Activated effector memory CD4-positive, alpha-beta T cell treated with Interleukin-2 at 50 U/mL for 16 hours (primary cell): Measurements from ENCODE around the gene STRIT1.
"Not testable (repeated sequence)": the region's sequence is repeated elsewhere in the genome, so short reads cannot be mapped to it uniquely, and the experiment has no call there.

Source experiments
- DNase-seq: peaks from one replicate; pipeline ENCODE4 v3.0.0-alpha.2; 2020

The STRIT1 gene

GRCh38 chr3:155262855-155263254, 30.6 kb downstream of the STRIT1 start:
- not testable (repeated sequence) for DNase-seq

- DNase-seq: no peak
Measured at GRCh38 chr3:155262295-155262694, 31.2 kb downstream of the STRIT1 start.

DNA sequence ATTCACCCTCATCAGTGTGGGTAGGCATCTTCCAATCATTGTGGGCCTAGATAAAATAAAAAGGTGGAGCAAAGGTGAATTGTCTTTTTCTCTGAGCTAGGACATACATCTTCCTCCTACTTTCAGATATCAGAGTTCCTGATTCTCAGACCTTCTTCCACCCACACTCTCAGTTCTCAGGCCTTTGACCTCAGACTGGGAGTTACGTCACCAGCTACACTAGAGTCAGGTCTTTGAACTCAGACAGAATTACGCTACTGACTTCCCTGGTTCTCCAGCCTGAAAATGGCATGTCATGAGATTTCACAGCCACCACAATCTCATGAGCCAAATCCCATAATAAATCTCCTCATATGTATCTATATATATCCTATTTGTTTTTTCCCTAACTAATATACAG, 39.0 kb downstream of the STRIT1 start:
- DNase-seq: no peak

- DNase-seq: no peak
Measured at GRCh38 chr3:155252535-155252934, 40.9 kb downstream of the STRIT1 start.

DNA sequence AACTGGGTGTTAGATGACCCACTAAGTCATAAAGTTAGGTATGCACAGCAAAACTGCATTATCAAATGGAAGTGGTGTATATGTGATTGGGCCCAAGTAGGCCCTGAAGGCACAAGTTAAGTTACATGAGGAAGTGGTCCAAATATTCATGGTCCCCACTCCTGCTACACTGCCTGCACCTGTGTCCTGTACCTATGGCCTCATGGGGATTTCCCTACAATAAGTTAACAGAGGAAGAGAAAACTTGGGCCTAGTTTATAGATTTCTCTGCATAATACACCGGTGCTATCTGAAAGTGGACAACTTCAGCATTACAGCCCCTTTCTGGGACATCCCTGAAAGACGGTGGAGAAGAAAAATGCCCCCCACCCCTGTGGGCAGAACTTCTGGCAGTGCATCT, 41.5 kb downstream of the STRIT1 start:
- DNase-seq: no peak

- no peak for DNase-seq
Measured at GRCh38 chr3:155248531-155249187, 44.8 kb downstream of the STRIT1 start.

GRCh38 chr3:155244699-155245098, 48.8 kb downstream of the STRIT1 start:
- no peak for DNase-seq

GRCh38 chr3:155244216-155244615, 49.3 kb downstream of the STRIT1 start:
- DNase-seq: no peak

- DNase-seq: no peak
Measured at GRCh38 chr3:155243512-155243921, 50.0 kb downstream of the STRIT1 start.

GRCh38 chr3:155242342-155242741, 51.1 kb downstream of the STRIT1 start:
- DNase-seq: no peak

GRCh38 chr3:155241579-155241978, 51.9 kb downstream of the STRIT1 start:
- DNase-seq: no peak
